Upper lobe of left lung (tissue), 6 donors: ENCODE measurements around the gene TMCO4. TPM values are rescaled to one million over a fixed set of nuclear protein-coding genes. Genes with fewer than 3 reads are reported as not detected.

Experiments used
- ATAC-seq, 2 donors: fragments of 200-7000 bp; cut with Tn5 transposase; one replicate each; pipeline ENCODE4 v1.9.1; 2022; ENCODE audit warnings: mild to moderate bottlenecking in 2 of 2, moderate library complexity in 2 of 2; ENCODE audit not compliant: low FRiP score in 2 of 2
- DNase-seq, 2 donors: peaks; one replicate each; pipeline ENCODE4 v3.0.0-alpha.2; 2019 to 2020
- H3K27ac ChIP-seq, 4 donors: fragments of 200-600 bp; sonication (generic); one replicate each; pipeline ENCODE4 v1.5.1; 2016 to 2019
- H3K27me3 ChIP-seq, 4 donors: fragments of 200-600 bp; sonication (generic); one replicate each; pipeline ENCODE4 v1.5.1; 2017 to 2019
- H3K36me3 ChIP-seq, 4 donors: fragments of 200-600 bp; sonication (generic); one replicate each; pipeline ENCODE4 v1.5.1; 2016 to 2019
- H3K4me1 ChIP-seq, 4 donors: fragments of 200-600 bp; sonication (generic); one replicate each; pipeline ENCODE4 v1.5.1; 2018 to 2019
- H3K4me3 ChIP-seq, 4 donors: fragments of 200-600 bp; sonication (generic); one replicate each; pipeline ENCODE4 v1.5.1; 2017 to 2019; ENCODE audit warnings: mild to moderate bottlenecking in 2 of 4, moderate library complexity in 1 of 4
- H3K9me3 ChIP-seq, 4 donors: fragments of 200-600 bp; sonication (generic); one replicate each; pipeline ENCODE4 v1.5.1; 2018 to 2019
- EP300 ChIP-seq, 4 donors: sonication (generic); formaldehyde crosslinking; IDR thresholded peaks; one replicate each; pipeline ENCODE4 v1.5.1; 2017; ENCODE audit warnings: antibody characterized with exemption in 4 of 4, control low read depth in 2 of 4
- POLR2A ChIP-seq, 4 donors: fragments of 450-650 bp; IDR thresholded peaks; one replicate each; pipeline ENCODE4 v1.5.1; 2016 to 2017; ENCODE audit warnings: antibody characterized with exemption in 4 of 4, mild to moderate bottlenecking in 2 of 4
- POLR2AphosphoS5 ChIP-seq, 2 donors: sonication (generic); formaldehyde crosslinking; IDR thresholded peaks; one replicate each; pipeline ENCODE4 v1.5.1; 2017; ENCODE audit warnings: antibody characterized with exemption in 2 of 2
- WGBS, 2 donors: methylation state at CpG; one replicate each; pipeline ENCODE4 v1.1.5; 2017 to 2018; 5-methylcytosine and 5-hydroxymethylcytosine counted together
- total RNA-seq, 6 donors: library from RNA; depleted of rRNA in 4 of 6; stranded (reverse); fragments of >200 nt in 4 of 6; gene quantifications; one replicate each; pipeline versions ENCODE4 v1.1.0 to v1.2.1, GENCODE V29; 2016 to 2021
- TF ChIP-seq, protein P1 (sequence below), 6 experiments: fragments of 450-650 bp in 4 of 6; fragments of 200-600 bp in 2 of 6; sonication (generic) in 2 of 6; IDR thresholded peaks; one replicate each; pipeline ENCODE4 v1.5.1; 2016 to 2019; ENCODE audit warnings: antibody characterized with exemption in 6 of 6
- donor health status: DM: no; HTN: no; CAD: no; lungs with moderate emphysema.
- donor health status: DM: no; HTN: yes; CAD: no; lungs with severe emphysema.

TMCO4 gene
- total RNA-seq, 6 donors from 2014 or later: 19.1 to 46.1 (median 24.9) TPM

DNA sequence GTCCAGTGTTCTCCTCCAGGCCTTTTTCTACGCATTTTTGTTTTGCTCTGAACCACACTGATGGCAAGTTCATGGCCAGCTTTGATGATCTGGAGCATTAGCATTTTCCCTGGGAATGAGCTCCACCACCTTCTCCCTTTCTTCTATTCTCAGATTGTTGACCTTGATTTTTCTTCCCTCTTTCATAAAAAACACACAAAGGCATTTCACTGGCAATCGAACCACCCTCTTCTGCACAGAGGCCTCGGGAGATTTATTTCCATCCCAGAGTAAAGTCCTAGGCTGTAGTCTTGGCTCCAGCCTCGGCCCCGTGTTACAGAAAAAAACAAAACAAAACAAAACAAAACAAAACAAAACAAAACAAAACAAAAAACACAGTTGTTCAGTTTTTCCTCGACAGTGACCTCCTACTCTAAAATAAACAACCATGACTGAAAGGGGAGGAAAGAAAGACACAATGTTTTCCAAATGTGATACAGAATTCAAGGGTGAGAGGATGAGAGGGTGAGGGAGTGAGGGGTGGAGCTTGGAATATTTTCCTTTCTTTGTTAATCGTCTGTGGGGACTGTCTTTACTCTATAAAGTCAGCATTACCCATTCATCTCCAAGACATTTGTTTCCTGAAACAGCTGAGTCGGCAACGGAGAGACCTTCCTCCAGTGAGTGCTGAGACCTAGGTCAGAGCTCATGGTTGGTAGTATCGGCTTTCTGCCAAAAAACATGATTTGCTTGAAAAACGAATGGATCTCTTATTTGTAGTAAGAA, 45.2 kb upstream of the TMCO4 start:
- no peaks in the 10 kb centered on the region for H3K9me3 ChIP-seq
- no peaks in the 10 kb centered on the region for H3K27me3 ChIP-seq
- ATAC-seq (no peak), DNase-seq (no peak)
- no peak for TF ChIP-seq POLR2AphosphoS5 (IDR thresholded peaks at IDR 0.05)
- no peak for TF ChIP-seq POLR2A (IDR thresholded peaks at IDR 0.05)
- TF ChIP-seq, protein P1, sequence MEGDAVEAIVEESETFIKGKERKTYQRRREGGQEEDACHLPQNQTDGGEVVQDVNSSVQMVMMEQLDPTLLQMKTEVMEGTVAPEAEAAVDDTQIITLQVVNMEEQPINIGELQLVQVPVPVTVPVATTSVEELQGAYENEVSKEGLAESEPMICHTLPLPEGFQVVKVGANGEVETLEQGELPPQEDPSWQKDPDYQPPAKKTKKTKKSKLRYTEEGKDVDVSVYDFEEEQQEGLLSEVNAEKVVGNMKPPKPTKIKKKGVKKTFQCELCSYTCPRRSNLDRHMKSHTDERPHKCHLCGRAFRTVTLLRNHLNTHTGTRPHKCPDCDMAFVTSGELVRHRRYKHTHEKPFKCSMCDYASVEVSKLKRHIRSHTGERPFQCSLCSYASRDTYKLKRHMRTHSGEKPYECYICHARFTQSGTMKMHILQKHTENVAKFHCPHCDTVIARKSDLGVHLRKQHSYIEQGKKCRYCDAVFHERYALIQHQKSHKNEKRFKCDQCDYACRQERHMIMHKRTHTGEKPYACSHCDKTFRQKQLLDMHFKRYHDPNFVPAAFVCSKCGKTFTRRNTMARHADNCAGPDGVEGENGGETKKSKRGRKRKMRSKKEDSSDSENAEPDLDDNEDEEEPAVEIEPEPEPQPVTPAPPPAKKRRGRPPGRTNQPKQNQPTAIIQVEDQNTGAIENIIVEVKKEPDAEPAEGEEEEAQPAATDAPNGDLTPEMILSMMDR (IDR thresholded peaks at IDR 0.05): no peak
- no peak for TF ChIP-seq EP300 (IDR thresholded peaks at IDR 0.05)
- H3K4me3 ChIP-seq: no peak overlapping the region
- H3K36me3 ChIP-seq: no peaks in the 10 kb centered on the region
- 31 to 32% methylated on average over 11 of the region's 11 CpGs for WGBS, 2 donors
- no peak overlapping the region for H3K27ac ChIP-seq
- no peaks in the 10 kb centered on the region for H3K4me1 ChIP-seq

DNA sequence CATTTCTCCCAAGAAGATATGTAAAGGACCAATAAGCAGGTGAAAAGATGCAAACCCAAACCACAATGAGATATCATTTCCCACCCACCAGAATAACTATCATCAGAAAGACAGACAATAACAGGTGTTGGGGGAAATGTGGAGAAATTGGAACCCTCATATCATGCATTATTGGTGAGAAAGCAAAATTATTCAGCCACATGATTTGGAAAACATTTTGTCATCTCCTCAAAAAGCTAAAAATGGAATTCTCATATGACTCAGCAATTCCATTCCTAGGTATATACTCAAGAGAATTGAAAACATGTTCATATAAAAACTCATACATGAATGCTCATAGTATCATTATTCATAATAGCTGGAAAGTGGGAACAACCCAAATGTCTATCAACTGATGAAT, 40.5 kb upstream of the TMCO4 start:
- Histone ChIP-seq H3K9me3 (no peaks in the 10 kb centered on the region), H3K4me1 (no peaks in the 10 kb centered on the region), H3K27ac (no peak overlapping the region), H3K36me3 (no peaks in the 10 kb centered on the region), H3K27me3 (no peaks in the 10 kb centered on the region), H3K4me3 (no peak overlapping the region)
- ATAC-seq: no peak
- DNase-seq: no peak
- TF ChIP-seq POLR2A (IDR thresholded peaks at IDR 0.05): no peak
- no peak for TF ChIP-seq EP300 (IDR thresholded peaks at IDR 0.05)
- TF ChIP-seq POLR2AphosphoS5 (IDR thresholded peaks at IDR 0.05): no peak
- TF ChIP-seq, protein P1 (IDR thresholded peaks at IDR 0.05): no peak

DNA sequence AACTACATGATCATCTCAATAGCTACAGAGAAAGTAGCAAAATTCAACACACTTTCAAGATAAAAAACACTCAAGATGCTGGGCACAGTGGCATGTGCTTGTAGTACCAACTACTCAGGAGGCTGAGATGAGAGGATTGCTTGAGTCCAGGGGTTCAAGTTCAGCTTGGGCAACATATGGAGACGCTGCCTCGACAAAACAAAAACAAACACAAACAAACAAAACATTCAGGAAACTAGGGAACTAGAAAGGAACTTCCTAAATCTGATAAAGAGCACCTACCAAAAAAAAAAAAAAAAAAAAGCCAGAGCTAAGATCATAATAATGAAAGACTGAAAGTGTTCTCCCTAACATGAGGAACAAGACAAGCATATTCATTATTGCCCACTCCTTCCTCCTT, 38.1 kb upstream of the TMCO4 start:
- Histone ChIP-seq H3K27ac (no peak overlapping the region), H3K9me3 (no peaks in the 10 kb centered on the region), H3K4me1 (no peaks in the 10 kb centered on the region), H3K27me3 (no peaks in the 10 kb centered on the region), H3K4me3 (no peak overlapping the region), H3K36me3 (no peaks in the 10 kb centered on the region)
- 18 to 32% methylated on average over 2 of the region's 2 CpGs for WGBS, 2 donors
- DNase-seq: no peak
- TF ChIP-seq POLR2AphosphoS5 (IDR thresholded peaks at IDR 0.05) (no peak), EP300 (IDR thresholded peaks at IDR 0.05) (no peak), POLR2A (IDR thresholded peaks at IDR 0.05) (no peak)
- TF ChIP-seq, protein P1 (IDR thresholded peaks at IDR 0.05): no peak
- ATAC-seq: no peak

DNA sequence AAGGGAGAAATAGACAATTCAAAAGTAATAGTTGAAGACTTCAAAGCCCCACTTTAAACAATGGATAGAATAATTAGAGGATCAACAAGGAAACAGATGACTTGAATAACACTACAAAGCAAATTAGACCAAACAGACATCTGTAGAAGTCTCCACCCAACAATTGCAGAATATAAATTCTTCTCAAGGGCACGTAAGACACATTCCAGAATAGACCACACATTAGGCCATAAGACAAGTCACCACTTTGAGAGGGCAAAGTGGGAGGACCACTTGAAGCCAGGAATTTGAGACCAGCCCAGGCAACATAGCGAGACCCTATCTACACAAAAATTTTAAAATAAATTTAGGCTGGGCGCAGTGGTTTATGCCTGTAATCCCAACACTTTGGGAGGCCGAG, 35.9 kb upstream of the TMCO4 start:
- Histone ChIP-seq H3K4me3 (no peak overlapping the region), H3K36me3 (no peaks in the 10 kb centered on the region), H3K9me3 (no peaks in the 10 kb centered on the region), H3K4me1 (no peaks in the 10 kb centered on the region), H3K27ac (no peak overlapping the region), H3K27me3 (no peaks in the 10 kb centered on the region)
- ATAC-seq (no peak), DNase-seq (no peak)
- TF ChIP-seq, protein P1 (IDR thresholded peaks at IDR 0.05): no peak
- TF ChIP-seq EP300 (IDR thresholded peaks at IDR 0.05) (no peak), POLR2AphosphoS5 (IDR thresholded peaks at IDR 0.05) (no peak), POLR2A (IDR thresholded peaks at IDR 0.05) (no peak)
- 87 to 92% methylated on average over 4 of the region's 4 CpGs for WGBS, 2 donors

DNA sequence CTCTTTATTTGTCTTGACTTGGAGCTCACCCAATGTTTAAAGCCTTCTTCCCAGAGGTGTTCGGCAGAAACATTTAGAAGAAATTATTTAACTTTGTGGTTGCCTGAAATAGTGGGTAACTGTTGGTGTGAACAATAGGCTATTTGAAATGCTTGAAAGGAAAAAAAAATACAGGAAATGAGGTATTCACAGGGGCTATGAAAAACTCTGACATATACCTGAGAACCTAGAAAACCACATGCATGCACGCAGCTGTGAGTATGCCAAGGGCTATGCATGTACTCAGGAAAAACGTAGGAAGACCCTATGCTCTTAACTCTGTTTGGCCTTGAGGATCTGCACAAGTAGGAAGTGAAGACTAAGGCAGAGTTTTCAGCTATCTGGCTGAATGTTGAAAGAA, 31.7 kb upstream of the TMCO4 start:
- H3K9me3 ChIP-seq: no peaks in the 10 kb centered on the region
- no peak for ATAC-seq
- H3K27ac ChIP-seq: no peak overlapping the region
- no peaks in the 10 kb centered on the region for H3K36me3 ChIP-seq
- no peaks in the 10 kb centered on the region for H3K4me1 ChIP-seq
- no peak for DNase-seq
- WGBS, 2 donors: 69 to 79% methylated on average over 3 of the region's 3 CpGs
- TF ChIP-seq, protein P1 (IDR thresholded peaks at IDR 0.05): no peak
- TF ChIP-seq EP300 (IDR thresholded peaks at IDR 0.05) (no peak), POLR2A (IDR thresholded peaks at IDR 0.05) (no peak), POLR2AphosphoS5 (IDR thresholded peaks at IDR 0.05) (no peak)
- no peak overlapping the region for H3K4me3 ChIP-seq
- no peaks in the 10 kb centered on the region for H3K27me3 ChIP-seq
